Body of pancreas (tissue), 4 donors: Measurements from ENCODE around the gene SYMPK.

ENCODE experiments used
- CTCF ChIP-seq, 7 experiments: fragments of 450-650 bp in 4 of 7; fragments of 200-600 bp in 3 of 7; sonication (generic) in 3 of 7; IDR thresholded peaks; one replicate each; pipeline ENCODE4 v1.5.1; 2016 to 2019; ENCODE audit warnings: antibody characterized with exemption in 7 of 7
- POLR2A ChIP-seq, 3 donors: fragments of 450-650 bp; IDR thresholded peaks; one replicate each; pipeline ENCODE4 v1.6.1; 2016; ENCODE audit warnings: antibody characterized with exemption in 3 of 3, mild to moderate bottlenecking in 2 of 3

- no peak for TF ChIP-seq CTCF (IDR thresholded peaks at IDR 0.05)
- TF ChIP-seq POLR2A (IDR thresholded peaks at IDR 0.05), result no peak
These were observed 71.0 kb downstream of the SYMPK start for GRCh38 chr19:45791744-45792469.
